ENCODE data around the gene ACACB. TPM values are rescaled to one million over a fixed set of nuclear protein-coding genes. Genes with fewer than 3 reads are reported as not detected.

ACACB gene
- total and polyA plus RNA-seq, 2 donors from 2014 or later: 13.8 to 56.8 TPM

GRCh38 chr12:109156586-109156985 lies 40.2 kb downstream of the ACACB start:
- H3K27ac ChIP-seq (ENCODE audit: low read depth in 2 of 2, low read length in 2 of 2): no peak overlapping the region

GRCh38 chr12:109157986-109158385 lies 41.6 kb downstream of the ACACB start:
- intact Hi-C loops (cut with DNase I): no loop called here
- FAIRE-seq (peak; percentile 60), DNase-seq (peak in 1 of 5 donors; percentile 38)
- Histone ChIP-seq H3K36me3 (ENCODE audit: control insufficient read depth in 2 of 3, insufficient read depth in 3 of 3, low read length in 3 of 3) (no peaks in the 10 kb centered on the region), H3K27ac (ENCODE audit: low read depth in 2 of 2, low read length in 2 of 2) (peak overlapping the region; percentile 78 to 79), H3K4me3 (ENCODE audit: low read length in 3 of 3) (peak overlapping the region in 1 of 3 donors; percentile 6), H3K27me3 (ENCODE audit: control insufficient read depth, insufficient read depth, low read length) (no peaks in the 10 kb centered on the region), H3K9ac (ENCODE audit: low read length in 3 of 3) (peak overlapping the region in 1 of 3 donors; percentile 8), H3K9me3 (ENCODE audit: control insufficient read depth in 2 of 3, insufficient read depth in 1 of 3, low read length in 3 of 3) (no peaks in the 10 kb centered on the region), H3K4me1 (ENCODE audit: control insufficient read depth in 2 of 3, insufficient read depth in 2 of 3, low read depth in 1 of 3, low read length in 3 of 3) (peaks cover 0 to 29% (median 13%) of the 10 kb centered on the region in 3 donors)
- TF ChIP-seq CTCF (IDR thresholded peaks at IDR 0.05; ENCODE audit: borderline replicate concordance, extremely low read depth, insufficient read depth): no peak

More at GRCh38 chr12:109156586-109156985, 40.2 kb downstream of the ACACB start:
- Histone ChIP-seq H3K9me3 (ENCODE audit: control insufficient read depth in 2 of 3, insufficient read depth in 1 of 3, low read length in 3 of 3) (no peaks in the 10 kb centered on the region), H3K27me3 (ENCODE audit: control insufficient read depth, insufficient read depth, low read length) (no peaks in the 10 kb centered on the region), H3K4me3 (ENCODE audit: low read length in 3 of 3) (peak overlapping the region in 1 of 3 donors; percentile 14), H3K4me1 (ENCODE audit: control insufficient read depth in 2 of 3, insufficient read depth in 2 of 3, low read depth in 1 of 3, low read length in 3 of 3) (peaks cover 0 to 29% (median 13%) of the 10 kb centered on the region in 3 donors), H3K9ac (ENCODE audit: low read length in 3 of 3) (no peak overlapping the region), H3K36me3 (ENCODE audit: control insufficient read depth in 2 of 3, insufficient read depth in 3 of 3, low read length in 3 of 3) (no peaks in the 10 kb centered on the region)
- no peak for DNase-seq
- intact Hi-C loops (cut with DNase I): no loop called here
- TF ChIP-seq CTCF (IDR thresholded peaks at IDR 0.05; ENCODE audit: borderline replicate concordance, extremely low read depth, insufficient read depth): no peak
- no peak for FAIRE-seq

DNA sequence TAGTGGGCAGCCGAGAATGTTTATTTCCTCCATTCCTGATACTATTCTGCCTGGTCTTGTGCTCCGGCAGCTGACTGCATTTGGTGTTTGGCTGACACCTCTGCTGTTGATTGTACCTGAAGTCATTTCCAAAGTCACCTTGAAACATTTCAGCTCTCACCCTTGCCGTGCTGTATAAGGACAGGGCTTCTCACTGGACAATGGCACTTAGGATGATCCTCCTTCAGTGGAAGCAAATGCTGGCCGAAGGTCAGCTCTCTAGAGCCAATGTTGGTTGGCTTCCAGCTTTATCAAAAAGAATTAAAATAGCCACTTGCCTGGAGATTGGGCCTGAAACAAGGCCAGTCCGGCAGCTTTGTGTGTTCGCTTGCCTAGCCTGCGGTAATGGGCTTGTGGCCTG lies 44.0 kb downstream of the ACACB start:
- DNase-seq (no peak), FAIRE-seq (no peak)
- Histone ChIP-seq H3K27me3 (ENCODE audit: control insufficient read depth, insufficient read depth, low read length) (no peaks in the 10 kb centered on the region), H3K9ac (ENCODE audit: low read length in 3 of 3) (peak overlapping the region in 1 of 3 donors; percentile 27), H3K4me1 (ENCODE audit: control insufficient read depth in 2 of 3, insufficient read depth in 2 of 3, low read depth in 1 of 3, low read length in 3 of 3) (peaks cover 0 to 22% (median 12%) of the 10 kb centered on the region in 3 donors), H3K27ac (ENCODE audit: low read depth in 2 of 2, low read length in 2 of 2) (peak overlapping the region; percentile 71 to 78), H3K9me3 (ENCODE audit: control insufficient read depth in 2 of 3, insufficient read depth in 1 of 3, low read length in 3 of 3) (no peaks in the 10 kb centered on the region), H3K4me3 (ENCODE audit: low read length in 3 of 3) (no peak overlapping the region), H3K36me3 (ENCODE audit: control insufficient read depth in 2 of 3, insufficient read depth in 3 of 3, low read length in 3 of 3) (no peaks in the 10 kb centered on the region)
- intact Hi-C loops (cut with DNase I): no loop called here
- no peak for TF ChIP-seq CTCF (IDR thresholded peaks at IDR 0.05; ENCODE audit: borderline replicate concordance, extremely low read depth, insufficient read depth)

DNA sequence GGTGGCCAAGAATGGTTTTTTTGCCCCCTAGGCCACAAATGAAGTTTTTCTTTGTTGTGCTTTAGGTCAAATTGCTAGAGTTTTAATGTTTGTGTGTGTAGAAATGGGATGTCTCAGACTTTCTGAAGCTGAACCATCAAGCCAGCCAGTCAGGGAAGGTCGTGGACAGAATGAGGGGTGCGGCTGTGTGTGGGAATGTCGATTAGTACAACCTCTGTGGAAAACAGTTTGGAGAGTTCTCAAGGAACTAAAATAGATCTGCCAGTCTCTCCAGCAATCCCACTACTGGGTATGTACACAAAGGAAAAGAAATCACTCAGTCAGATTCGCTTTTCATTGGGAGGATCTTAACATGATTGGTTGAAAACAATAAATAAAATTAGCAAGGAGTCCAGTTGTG lies 44.5 kb downstream of the ACACB start:
- peaks cover 0 to 22% (median 9%) of the 10 kb centered on the region in 3 donors for H3K4me1 ChIP-seq (ENCODE audit: control insufficient read depth in 2 of 3, insufficient read depth in 2 of 3, low read depth in 1 of 3, low read length in 3 of 3)
- H3K9me3 ChIP-seq (ENCODE audit: control insufficient read depth in 2 of 3, insufficient read depth in 1 of 3, low read length in 3 of 3): no peaks in the 10 kb centered on the region
- no peak overlapping the region for H3K9ac ChIP-seq (ENCODE audit: low read length in 3 of 3)
- peak overlapping the region; percentile 71 to 78 for H3K27ac ChIP-seq (ENCODE audit: low read depth in 2 of 2, low read length in 2 of 2)
- FAIRE-seq (no peak), DNase-seq (no peak)
- no peaks in the 10 kb centered on the region for H3K36me3 ChIP-seq (ENCODE audit: control insufficient read depth in 2 of 3, insufficient read depth in 3 of 3, low read length in 3 of 3)
- no peak overlapping the region for H3K4me3 ChIP-seq (ENCODE audit: low read length in 3 of 3)
- TF ChIP-seq CTCF (IDR thresholded peaks at IDR 0.05; ENCODE audit: borderline replicate concordance, extremely low read depth, insufficient read depth): no peak
- H3K27me3 ChIP-seq (ENCODE audit: control insufficient read depth, insufficient read depth, low read length): no peaks in the 10 kb centered on the region
- intact Hi-C loops (cut with DNase I): no loop called here
